Smooth muscle cell (in vitro differentiated cells): ENCODE measurements around the gene NF2. TPM values are rescaled to one million over a fixed set of nuclear protein-coding genes. Genes with fewer than 3 reads are reported as not detected.

Experiments used
- DNase-seq: peaks from one replicate; lab custom pipeline; 2025; ENCODE audit not compliant: unreplicated experiment; lab: John Stamatoyannopoulos, UW
- H2AFZ ChIP-seq: fragments of 200-600 bp; sonication (generic); 2 replicates; pipeline ENCODE4 v1.6.0; 2016; ENCODE audit warnings: antibody characterized with exemption, low read depth, mild to moderate bottlenecking
- H3F3A ChIP-seq: fragments of 200-600 bp; sonication (generic); 2 replicates; pipeline ENCODE4 v1.6.0; 2017; ENCODE audit warnings: antibody characterized with exemption, low read depth
- H3K27ac ChIP-seq: fragments of 200-600 bp; sonication (generic); 2 replicates; pipeline ENCODE4 v1.5.1; 2016; ENCODE audit warnings: low read depth, mild to moderate bottlenecking
- H3K27me3 ChIP-seq: fragments of 200-600 bp; sonication (generic); 2 replicates; pipeline ENCODE4 v1.6.1; 2016; ENCODE audit warnings: low read depth, mild to moderate bottlenecking
- H3K36me3 ChIP-seq: fragments of 200-600 bp; sonication (generic); 2 replicates; pipeline ENCODE4 v1.5.1; 2016; ENCODE audit warnings: low read depth
- H3K4me1 ChIP-seq: fragments of 200-600 bp; sonication (generic); 2 replicates; pipeline ENCODE4 v1.5.1; 2016; ENCODE audit warnings: low read depth
- H3K4me2 ChIP-seq: fragments of 200-600 bp; sonication (generic); 2 replicates; pipeline ENCODE4 v1.6.0; 2016; ENCODE audit warnings: mild to moderate bottlenecking
- H3K4me3 ChIP-seq: fragments of 200-600 bp; sonication (generic); 2 replicates; pipeline ENCODE4 v1.5.1; 2016; ENCODE audit warnings: mild to moderate bottlenecking
- H3K79me2 ChIP-seq: fragments of 200-600 bp; sonication (generic); 2 replicates; pipeline ENCODE4 v1.6.0; 2016; ENCODE audit warnings: low read depth, mild to moderate bottlenecking
- H3K9ac ChIP-seq: fragments of 200-600 bp; sonication (generic); 2 replicates; pipeline ENCODE4 v1.6.0; 2016; ENCODE audit warnings: low read depth
- H3K9me3 ChIP-seq: fragments of 200-600 bp; sonication (generic); replicated peaks from 2 replicates; pipeline ENCODE4 v1.5.1; 2016; ENCODE audit warnings: low read depth
- H4K20me1 ChIP-seq: fragments of 200-600 bp; sonication (generic); 2 replicates; pipeline ENCODE4 v1.6.0; 2016; ENCODE audit warnings: low read depth
- WGBS: methylation state at CpG from one replicate; pipeline ENCODE4 v1.1.7; 2016; ENCODE audit warnings: low lambda C conversion rate; 5-methylcytosine and 5-hydroxymethylcytosine counted together
- polyA plus RNA-seq: library from polyadenylated mRNA; unstranded; fragments of >200 nt; fragmentation: Nextera tagmentation; extraction: Ambion mirVana; gene quantifications from 2 replicates; pipeline ENCODE4 v1.2.1, GENCODE V29; 2016
- total RNA-seq: library from RNA; depleted of rRNA; stranded (reverse); fragments of >200 nt; gene quantifications from 2 replicates; pipeline ENCODE4 v1.2.3, GENCODE V29; 2014
- TF ChIP-seq, protein P1 (sequence below): fragments of 200-600 bp; sonication (generic); IDR thresholded peaks from 2 replicates; pipeline ENCODE4 v1.5.1; 2017; ENCODE audit warnings: borderline replicate concordance, mild to moderate bottlenecking, antibody characterized with exemption; ENCODE audit not compliant: insufficient read depth, poor library complexity, severe bottlenecking

Gene NF2
- total and polyA plus RNA-seq, 2 experiments from 2014 or later: 21.5 to 21.7 TPM

DNA sequence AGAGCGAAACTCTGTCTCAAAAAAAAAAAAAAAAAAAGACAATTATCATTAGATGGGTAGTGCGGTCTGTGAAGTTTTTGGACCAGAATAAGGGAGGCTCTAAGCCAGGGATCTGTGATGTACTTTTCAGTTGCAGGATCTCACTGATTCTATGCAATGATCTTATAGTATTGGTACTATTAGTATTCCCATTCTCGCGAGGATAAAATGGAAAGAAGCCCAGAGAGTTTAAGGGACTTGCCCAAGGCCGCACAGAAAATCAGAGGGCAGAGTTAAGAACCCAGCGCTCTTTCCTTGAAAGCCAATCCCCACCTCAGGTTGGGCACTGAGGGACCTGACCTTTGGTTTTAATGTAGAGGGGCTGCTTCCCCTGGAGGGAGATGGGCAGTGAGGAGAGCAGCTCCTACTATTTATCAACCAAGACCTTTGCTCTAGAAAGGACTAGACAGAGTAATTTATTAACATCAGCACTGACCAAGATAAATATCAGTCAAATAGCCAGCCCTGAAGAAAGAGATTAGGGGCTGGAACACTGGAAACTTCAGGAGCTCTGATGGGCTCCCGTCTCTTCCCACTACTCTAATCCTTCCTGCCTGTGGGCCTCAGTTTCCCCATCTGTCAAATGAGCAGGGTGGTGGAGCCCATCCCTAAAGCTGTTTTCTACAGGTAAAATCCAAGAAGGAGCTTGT, 28.5 kb upstream of the NF2 start:
- Histone ChIP-seq H3K9ac (no peak overlapping the region), H3K27me3 (no peaks in the 10 kb centered on the region), H3K4me1 (peaks cover 2% of the 10 kb centered on the region), H2AFZ (no peak overlapping the region), H3F3A (no peaks in the 10 kb centered on the region), H3K27ac (no peak overlapping the region), H3K9me3 (no peaks in the 10 kb centered on the region), H3K4me3 (no peak overlapping the region), H3K36me3 (no peaks in the 10 kb centered on the region), H4K20me1 (peaks cover 3% of the 10 kb centered on the region), H3K79me2 (no peaks in the 10 kb centered on the region), H3K4me2 (no peak overlapping the region)
- DNase-seq: no peak
- WGBS: over 99% methylated on average over 7 of the region's 7 CpGs
- TF ChIP-seq, protein P1, sequence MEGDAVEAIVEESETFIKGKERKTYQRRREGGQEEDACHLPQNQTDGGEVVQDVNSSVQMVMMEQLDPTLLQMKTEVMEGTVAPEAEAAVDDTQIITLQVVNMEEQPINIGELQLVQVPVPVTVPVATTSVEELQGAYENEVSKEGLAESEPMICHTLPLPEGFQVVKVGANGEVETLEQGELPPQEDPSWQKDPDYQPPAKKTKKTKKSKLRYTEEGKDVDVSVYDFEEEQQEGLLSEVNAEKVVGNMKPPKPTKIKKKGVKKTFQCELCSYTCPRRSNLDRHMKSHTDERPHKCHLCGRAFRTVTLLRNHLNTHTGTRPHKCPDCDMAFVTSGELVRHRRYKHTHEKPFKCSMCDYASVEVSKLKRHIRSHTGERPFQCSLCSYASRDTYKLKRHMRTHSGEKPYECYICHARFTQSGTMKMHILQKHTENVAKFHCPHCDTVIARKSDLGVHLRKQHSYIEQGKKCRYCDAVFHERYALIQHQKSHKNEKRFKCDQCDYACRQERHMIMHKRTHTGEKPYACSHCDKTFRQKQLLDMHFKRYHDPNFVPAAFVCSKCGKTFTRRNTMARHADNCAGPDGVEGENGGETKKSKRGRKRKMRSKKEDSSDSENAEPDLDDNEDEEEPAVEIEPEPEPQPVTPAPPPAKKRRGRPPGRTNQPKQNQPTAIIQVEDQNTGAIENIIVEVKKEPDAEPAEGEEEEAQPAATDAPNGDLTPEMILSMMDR: no peak

DNA sequence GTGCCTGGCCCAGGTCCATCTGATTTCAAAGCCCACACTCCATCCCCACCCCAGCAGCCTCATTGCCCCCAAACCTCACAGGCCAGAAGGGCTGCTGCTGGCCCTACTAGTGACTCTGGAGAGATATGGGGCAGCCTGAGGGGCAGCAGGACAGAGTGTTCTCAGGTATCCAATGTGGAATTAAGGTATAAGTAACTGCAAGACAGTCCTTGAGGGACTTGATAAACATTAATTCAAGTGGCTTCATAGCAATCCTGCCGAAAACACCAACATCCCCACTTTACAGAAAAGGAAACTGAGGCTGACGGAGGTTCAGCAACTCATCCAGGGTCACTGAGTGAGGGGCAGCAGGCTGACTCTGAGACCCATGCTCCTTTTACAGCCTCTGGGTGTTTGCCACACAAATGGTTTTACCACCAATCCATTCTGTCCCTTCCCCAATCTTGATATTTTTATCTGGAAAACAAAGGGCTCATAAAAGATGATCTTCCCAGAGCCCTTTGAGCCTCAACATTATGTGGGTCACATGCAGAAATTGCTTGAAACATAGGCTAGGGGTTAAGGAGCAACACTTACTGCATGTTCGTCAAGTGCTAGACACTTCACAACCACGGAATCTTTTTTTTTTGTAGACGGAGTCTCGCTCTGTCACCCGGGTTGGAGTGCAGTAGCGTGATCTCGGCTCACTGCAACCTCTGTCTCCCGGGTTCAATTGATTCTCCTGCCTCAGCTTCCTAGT, 24.8 kb upstream of the NF2 start:
- Histone ChIP-seq H2AFZ (no peak overlapping the region), H3K4me3 (no peak overlapping the region), H3K36me3 (no peaks in the 10 kb centered on the region), H3K79me2 (no peaks in the 10 kb centered on the region), H3K4me1 (peaks cover 7% of the 10 kb centered on the region), H3K9ac (no peak overlapping the region), H3K27me3 (no peaks in the 10 kb centered on the region), H3K4me2 (no peak overlapping the region), H3K27ac (no peak overlapping the region), H3K9me3 (no peaks in the 10 kb centered on the region), H3F3A (no peaks in the 10 kb centered on the region), H4K20me1 (peaks cover 3% of the 10 kb centered on the region)
- TF ChIP-seq, protein P1: no peak
- WGBS: 90% methylated on average over 10 of the region's 10 CpGs
- no peak for DNase-seq

DNA sequence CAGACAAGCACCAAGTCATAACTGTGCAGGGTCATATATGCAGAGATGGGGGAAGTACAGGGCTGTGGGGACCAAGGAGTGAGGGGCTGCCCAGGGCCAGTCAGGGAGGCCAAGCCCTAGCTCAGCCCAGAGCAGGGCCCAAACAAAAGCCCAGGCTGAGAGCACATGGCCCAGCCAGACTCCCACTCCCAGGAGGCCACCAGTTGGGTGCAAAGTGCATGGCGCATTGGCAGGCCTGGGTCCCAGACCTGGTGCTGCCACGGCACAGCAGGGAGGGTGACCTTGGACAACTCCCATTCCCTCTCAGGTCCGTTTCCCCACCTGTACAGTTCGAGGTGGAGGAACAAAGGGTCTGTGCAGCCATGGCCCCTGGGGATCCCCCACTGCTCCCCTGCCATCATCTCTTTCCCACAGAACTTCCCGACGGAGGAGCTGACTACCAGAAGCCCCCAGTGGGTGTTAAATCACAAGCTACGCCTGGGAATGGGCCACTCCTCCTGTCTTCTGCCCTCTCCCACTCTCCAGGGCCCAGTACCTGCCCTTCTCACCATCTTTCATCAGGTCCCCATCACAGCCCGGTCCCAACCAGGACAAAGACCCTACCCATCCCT, 23.1 kb upstream of the NF2 start:
- WGBS: 30% methylated on average over 8 of the region's 8 CpGs
- Histone ChIP-seq H3K4me3 (peak overlapping the region; percentile 92), H4K20me1 (no peaks in the 10 kb centered on the region), H3K36me3 (no peaks in the 10 kb centered on the region), H3K4me1 (peaks cover 7% of the 10 kb centered on the region), H2AFZ (peak overlapping the region; percentile 95), H3F3A (no peaks in the 10 kb centered on the region), H3K9me3 (no peaks in the 10 kb centered on the region), H3K9ac (no peak overlapping the region), H3K4me2 (peak overlapping the region; percentile 84), H3K27me3 (no peaks in the 10 kb centered on the region), H3K79me2 (no peaks in the 10 kb centered on the region), H3K27ac (no peak overlapping the region)
- TF ChIP-seq, protein P1: no peak
- no peak for DNase-seq
